AG20443 (cell line): ENCODE results near the gene ROS1.

Source experiments
- DNase-seq: peaks from one replicate; pipeline ENCODE4 v3.0.0; 2012; ENCODE audit warnings: low spot score, mixed read lengths

The ROS1 gene

DNA sequence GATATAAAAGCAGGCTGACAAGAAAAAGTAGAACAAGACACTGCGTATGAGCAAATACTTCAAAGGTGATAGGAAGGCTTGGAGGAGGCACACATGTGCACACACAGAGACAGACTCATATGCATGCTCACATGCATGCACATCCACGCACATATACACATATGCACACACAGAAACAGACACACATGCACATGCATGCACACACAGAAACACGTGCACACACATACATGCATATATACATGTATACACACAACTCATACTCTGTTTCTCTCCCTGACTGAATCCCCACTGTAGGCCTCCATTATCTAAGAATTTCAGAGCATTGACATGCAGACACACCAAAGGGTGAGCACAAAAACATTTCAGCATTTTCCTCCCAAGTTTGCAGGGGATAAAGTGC lies 116.7 kb downstream of the ROS1 start:
- no peak for DNase-seq

GRCh38 chr6:117307655-117308054 lies 118.1 kb downstream of the ROS1 start:
- no peak for DNase-seq

- DNase-seq = no peak
Measured at GRCh38 chr6:117306227-117306790, 119.4 kb downstream of the ROS1 start.

GRCh38 chr6:117304446-117304845 lies 121.3 kb downstream of the ROS1 start:
- DNase-seq = no peak

- DNase-seq = no peak
Measured at GRCh38 chr6:117303323-117303722, 122.4 kb downstream of the ROS1 start.

DNA sequence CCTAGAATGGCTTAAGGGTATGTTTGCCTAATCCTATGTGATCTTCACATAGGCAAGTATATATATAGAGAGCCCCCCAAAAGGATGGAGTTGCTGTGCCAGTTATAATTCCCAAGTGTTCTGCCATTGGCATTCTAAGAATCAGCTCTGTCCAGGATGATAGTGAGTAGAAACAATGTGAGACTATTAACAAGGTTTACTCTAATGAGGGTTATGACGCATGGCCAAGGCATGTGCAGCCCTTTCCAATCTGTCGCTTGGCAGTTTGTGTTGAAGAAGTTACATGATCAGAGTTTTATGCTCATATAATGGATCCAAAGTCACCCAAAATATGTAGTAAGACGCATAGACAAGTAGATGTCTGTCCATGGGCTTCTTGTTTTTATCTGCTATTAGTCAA lies 126.8 kb downstream of the ROS1 start:
- no peak for DNase-seq

DNA sequence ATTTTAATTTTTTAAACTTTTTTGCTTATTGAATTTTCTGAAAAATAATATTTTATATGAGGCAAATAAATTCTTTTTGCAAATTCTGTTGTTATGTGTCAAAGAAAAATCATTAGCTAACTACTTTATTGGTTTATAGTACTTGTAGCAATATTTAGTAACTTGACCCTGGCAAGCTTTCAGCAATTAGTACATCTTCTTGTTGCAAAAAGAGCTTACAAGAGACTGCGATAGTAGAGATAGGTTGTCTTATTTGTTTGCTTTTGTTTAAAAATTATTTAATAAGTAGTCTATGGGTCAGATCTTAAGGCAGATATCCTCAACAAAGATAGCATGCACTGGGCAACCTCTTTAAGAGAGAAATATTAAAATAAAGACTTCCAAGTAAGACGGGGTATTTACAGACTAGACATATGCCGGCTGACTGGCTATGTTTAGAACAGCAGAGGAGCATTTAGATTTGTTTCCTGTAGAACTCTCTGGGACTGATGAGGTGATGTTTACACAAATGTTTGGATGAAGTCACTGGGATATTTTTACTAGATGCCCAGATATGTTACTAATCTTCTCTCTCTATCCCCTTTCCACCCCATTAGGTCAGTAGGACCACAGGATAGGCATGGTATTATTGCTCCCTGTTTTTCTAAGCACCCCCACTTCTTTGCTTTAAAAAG lies 135.4 kb downstream of the ROS1 start:
- DNase-seq = no peak

- DNase-seq = no peak
Measured at GRCh38 chr6:117288083-117288715, 137.5 kb downstream of the ROS1 start.

DNA sequence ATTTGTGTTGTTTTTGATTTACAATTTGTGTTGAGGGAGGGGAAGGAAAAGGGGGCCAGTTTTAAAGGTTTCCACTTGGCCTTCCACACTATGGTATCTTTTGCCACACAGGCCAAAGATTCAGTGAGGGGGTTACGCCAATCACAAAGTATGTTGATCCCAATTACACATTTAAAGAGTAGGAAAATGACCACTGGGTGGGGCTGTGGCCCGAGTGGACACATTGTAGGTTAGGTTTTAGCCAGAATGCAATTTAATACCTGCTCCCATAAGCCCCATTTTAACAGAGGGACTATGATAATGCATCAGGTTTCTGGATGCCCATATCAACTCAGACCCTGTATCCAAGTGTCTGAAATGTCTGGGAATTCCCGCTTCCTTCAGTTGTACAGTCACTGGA lies 144.8 kb downstream of the ROS1 start:
- peak; percentile 27 for DNase-seq

GRCh38 chr6:117276778-117277316 lies 148.9 kb downstream of the ROS1 start:
- DNase-seq = no peak

DNA sequence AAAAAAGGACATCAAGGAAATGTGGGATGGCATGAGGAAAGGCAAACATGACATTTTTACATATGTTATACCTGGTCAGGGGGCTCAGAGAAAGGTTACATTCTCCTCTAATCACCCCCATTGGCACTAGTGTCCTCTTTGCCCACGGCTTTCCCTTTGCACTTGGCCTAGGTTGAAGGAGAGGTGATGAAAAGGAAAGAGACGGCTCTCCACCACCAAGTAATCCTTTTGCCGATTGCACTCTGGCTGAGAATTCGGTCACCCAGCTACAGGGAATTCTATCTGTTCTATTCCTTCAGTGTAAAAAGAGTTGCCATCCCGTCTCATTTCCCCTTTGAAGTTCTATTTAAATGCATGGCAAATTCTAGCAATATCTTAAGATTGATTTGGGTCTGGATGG lies 150.0 kb downstream of the ROS1 start:
- DNase-seq = no peak

DNA sequence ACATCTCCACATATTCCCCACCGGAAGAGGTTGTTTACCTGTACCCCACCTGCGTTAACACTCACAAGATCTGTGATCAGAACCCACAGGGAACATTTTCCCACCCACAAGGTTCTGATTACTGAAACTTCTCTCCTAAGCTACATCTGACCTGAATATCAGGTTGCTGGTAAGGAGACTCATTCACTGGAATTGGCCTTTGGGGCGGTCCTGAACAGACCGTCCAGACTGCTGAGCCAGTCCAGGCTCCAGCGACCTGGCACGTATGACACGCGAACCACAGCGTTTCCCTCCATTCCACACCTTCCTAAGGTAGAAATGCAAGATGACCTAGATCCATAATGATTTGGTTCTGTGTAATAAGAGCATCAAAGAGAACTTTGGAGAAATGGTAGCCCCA lies 150.5 kb downstream of the ROS1 start:
- DNase-seq = no peak

DNA sequence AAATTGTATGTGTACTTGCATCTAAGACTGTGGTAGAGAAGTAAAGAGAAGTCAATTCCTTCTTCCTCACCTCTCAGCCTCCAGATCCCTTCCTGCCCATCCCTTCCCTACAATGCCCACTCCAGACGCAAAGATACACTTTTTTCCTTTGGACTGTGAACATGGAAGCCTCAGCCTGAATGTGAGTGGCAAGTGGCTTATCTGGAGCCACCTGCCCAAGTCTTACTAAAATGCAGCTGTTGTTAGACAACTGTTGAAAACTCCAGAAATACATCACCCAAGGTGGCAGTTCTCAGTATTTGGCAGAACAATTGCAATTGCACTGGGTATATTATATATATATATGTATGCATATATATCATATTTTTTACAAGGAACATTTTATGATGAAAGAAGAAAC lies 152.9 kb downstream of the ROS1 start:
- no peak for DNase-seq

DNA sequence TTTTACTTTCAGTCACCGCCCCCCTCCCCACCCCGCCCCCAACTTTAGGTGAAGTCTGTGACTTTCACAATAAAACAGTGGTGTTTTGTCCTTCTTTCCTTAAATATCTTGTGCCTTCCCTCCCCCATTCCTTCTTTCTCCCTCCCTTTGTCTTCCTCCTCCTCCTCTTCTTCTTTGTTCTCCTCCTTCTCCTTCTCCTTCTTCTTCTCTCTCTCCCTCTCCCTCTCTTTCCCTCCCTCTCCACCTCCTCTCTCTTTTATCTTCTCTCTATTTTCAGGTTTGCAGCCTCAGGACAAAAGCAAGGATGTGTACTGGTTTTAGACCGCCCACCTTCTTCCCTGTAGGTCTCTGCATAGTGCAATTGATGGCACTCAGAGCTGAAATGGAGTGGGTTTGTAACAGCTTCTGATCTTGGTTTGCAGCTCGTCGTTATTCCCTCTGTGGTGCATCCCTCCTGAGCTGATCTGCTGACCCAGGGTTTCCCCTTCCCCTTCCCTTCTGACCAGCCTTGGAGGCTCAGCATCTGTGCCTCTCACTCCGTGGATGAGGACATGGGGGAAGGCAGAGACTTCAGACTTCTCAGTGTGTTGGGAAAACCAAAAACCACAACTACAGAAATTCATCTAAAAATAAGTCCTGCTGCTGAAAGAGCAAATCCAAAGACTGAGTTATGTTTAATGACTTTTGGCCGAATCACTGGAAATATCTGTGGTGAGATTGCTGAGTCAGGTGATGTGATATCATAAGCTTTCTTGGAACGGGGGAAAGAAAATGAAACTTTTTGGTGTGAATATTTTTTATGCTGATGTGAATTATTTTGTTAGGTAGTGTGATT lies 153.5 kb downstream of the ROS1 start:
- no peak for DNase-seq

GRCh38 chr6:117270843-117271507 lies 154.8 kb downstream of the ROS1 start:
- peak; percentile 19 for DNase-seq

- peak; percentile 48 for DNase-seq
Measured at GRCh38 chr6:117270055-117270842, 155.5 kb downstream of the ROS1 start.

DNA sequence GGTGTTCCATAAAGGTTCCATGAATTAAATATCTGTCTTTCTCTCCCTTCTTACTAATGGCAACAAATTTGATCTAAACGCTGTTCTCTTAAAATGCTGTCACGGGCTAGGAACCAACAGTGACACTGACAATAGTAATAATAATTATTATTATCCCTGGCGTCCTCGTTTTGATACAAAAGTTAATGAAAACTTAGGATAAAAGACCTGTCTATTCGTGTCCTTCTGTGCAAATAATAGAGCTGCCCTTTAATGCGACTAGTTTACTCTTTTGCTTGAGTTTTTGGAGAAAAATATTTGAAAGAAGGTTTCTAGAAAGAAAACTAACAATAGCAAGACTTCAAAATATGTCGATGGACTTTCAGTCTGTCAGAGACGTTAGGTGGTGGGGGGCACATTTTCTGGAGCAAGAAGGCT lies 156.1 kb downstream of the ROS1 start:
- no peak for DNase-seq

- no peak for DNase-seq
Measured at GRCh38 chr6:117268924-117269323, 156.8 kb downstream of the ROS1 start.

DNA sequence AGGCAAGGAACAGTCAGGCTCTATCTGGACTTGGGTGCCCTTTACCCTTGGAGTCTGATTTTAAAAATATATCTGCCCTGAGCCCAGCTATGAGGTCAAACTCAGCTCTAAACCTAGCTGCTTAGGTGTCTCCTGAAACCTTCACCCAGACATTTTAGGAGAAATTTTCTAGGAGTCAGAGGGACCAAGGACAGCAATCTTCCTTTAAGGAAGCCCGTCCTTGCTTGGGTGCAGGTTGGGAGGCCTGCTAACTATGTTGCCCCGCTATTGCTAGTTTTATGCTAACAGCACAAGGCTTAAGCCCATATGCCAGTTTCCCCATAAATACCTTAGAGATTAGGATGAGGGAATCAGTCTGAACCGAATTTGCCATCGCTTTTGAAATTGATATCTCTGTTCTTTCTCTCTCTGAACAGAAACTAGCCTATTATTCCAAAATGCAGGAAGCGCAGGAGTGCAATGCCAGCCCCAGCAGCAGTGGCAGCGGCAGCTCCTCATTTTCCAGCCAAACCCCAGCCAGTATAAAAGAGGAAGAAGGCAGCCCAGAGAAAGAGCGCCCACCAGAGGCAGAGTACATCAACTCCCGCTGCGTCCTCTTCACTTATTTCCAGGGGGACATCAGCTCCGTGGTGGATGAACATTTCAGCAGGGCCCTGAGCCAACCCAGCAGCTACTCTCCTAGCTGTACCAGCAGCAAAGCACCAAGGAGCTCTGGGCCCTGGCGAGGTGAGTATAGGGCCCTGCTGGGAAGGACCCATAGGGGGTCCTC lies 157.8 kb downstream of the ROS1 start:
- DNase-seq = no peak

DNA sequence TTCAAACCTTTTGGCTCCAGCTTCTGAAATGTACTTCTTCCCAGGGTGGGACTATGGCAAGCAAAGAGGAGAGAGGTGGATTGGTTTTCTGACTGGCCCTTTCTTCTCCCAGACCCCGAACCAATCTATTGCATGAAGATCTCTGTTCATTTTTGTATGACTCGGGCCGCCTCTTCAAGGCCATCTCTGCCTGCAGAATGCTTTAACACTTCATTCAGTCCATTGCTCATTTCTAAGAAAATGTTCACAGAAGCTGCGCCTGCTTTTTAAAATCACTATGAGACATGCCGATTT lies 158.7 kb downstream of the ROS1 start:
- DNase-seq = no peak
